Islet precursor cell (in vitro differentiated cells): ENCODE results near the gene CRKL.
"Not testable (repeated sequence)": the region's sequence is repeated elsewhere in the genome, so short reads cannot be mapped to it uniquely, and the experiment has no call there.

Experiments
- DNase-seq: peaks from one replicate; pipeline ENCODE4 v3.0.0-alpha.2; 2018

The CRKL gene, protein sequence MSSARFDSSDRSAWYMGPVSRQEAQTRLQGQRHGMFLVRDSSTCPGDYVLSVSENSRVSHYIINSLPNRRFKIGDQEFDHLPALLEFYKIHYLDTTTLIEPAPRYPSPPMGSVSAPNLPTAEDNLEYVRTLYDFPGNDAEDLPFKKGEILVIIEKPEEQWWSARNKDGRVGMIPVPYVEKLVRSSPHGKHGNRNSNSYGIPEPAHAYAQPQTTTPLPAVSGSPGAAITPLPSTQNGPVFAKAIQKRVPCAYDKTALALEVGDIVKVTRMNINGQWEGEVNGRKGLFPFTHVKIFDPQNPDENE

DNA sequence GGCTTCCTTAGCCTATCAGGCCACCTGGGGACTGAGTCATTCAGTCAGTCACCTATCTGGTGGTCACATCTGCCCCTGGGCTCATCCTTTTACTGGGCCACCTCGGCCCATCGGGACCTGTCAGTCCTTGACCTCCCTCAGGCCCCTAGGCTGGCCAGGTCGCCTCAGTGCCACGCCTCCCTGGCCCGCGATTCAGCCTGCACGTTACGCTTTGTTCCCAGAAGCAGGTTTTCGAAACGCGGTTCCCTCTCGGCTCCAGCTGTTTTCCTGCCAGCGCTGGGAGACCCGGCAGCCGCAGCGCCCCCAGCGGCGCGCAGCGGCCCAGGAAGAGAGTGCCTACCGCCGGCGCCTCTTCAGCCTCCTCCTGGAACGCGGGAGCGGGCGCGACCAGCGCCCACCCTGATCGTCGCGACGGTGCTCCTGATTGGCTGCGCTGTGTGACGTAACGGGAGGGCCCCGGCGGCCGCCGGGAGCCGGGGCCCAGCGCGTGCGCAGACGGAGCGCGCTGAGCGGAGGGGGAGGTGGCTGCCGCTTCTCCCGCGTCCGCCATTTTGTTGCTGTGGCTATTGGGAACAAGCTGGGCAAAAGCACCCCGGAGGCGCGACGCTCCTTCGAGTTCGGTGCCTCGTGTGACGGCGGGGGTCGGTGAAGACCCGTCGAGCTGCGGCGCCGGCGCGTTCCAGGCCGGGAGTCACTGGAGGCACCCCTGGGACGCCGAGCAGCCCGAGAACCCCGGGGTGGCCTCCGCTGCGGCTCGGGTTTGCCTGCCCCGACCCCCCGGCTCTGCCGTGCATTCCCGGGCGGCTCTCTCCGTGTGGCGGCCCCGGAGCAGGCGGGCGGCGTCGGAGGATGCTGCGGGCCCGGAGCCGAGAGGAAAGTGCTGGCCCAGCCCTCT lies at the start of gene CRKL:
CRKL (plus strand) TSS at position 492 of the 895 bp plus-strand sequence. CDS start 528 bp downstream, outside the sequence.
- peak; percentile 99 for DNase-seq

DNA sequence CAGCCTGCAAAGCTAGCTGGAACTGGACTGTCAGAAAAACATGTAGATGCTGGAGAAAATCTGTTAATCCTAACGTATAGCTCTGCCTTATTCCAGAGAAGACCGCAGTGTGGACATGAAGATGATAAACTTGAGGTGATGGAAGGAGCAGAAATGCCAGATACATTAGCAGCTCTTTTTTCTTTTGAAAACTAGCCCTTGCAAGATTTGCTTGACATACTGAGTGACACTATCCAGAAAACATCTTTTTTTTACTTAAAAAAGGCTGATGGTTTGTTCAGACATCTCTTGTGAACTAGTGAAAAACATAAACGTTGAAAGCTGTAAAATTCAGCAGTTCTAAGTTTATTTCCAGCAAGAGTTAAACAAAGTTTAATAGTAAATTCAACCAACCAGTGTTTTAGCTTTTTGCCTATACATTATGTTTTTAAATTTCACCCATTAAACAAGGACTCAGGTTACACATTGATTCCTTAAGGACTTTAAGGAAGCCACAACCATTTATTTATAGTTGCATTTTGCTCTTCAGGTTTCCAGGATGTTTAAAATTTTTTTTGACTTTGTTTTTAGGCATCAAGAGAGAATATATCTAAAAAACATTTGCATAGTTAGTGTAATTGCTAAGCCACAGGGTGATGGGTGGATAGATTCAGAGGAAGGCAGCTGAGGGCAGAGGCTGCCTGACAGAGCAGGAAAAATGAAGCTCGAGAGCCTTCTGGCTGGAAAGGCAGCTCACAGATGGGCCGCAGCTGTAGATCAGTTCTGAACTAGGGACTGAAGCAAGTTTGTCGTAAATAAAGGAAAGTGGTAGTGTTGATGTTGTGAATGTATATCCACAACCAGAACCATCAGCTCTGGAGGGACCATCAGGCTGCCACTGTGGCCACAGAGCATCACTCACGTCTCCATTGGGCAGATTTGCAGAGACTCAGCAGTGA lies 48.9 kb upstream of the CRKL start:
- DNase-seq: no peak

DNA sequence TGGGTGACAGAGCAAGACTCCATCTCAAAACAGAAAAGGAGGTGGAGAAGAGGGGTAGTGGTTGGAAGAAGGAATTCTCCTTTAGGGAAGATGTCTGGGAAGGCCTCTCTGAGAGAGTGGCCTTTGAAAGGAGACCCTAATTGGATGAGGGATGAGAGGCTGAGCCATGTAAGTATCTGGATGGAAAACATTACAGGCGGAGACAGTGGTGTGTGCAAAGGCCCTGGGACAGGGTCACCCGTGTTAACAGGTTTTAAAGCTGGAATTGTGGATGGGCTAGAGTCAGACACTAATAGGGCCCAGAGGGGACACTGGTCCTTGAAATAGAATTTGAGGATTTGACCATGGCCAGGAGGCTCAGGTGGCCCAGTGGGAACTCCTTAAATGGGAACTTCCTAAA lies 48.0 kb upstream of the CRKL start:
- no peak for DNase-seq

- no peak for DNase-seq
Observed at GRCh38 chr22:20873214-20873613, 44.0 kb upstream of the CRKL start.

- DNase-seq: no peak
Observed at GRCh38 chr22:20875296-20875695, 41.9 kb upstream of the CRKL start.

DNA sequence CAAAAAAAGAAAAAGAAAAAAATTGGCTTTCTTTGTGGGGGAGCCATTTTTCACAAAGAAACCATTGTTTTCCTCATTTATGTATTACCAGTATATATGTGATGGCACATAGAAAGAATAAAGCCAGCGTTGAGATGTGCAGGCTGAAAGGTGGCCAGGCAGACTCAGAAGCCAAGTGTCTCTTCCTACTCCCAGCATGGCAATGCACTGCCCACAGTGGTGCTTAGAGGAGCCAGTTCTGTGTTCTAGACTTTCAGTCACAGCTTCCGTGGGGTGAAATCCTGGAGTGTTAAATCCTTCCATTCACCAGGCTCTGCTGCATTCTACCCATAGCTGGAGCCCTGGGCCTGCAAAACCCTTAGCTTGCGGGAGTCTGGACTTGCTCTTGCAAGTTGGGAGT lies 39.5 kb upstream of the CRKL start:
- no peak for DNase-seq

DNA sequence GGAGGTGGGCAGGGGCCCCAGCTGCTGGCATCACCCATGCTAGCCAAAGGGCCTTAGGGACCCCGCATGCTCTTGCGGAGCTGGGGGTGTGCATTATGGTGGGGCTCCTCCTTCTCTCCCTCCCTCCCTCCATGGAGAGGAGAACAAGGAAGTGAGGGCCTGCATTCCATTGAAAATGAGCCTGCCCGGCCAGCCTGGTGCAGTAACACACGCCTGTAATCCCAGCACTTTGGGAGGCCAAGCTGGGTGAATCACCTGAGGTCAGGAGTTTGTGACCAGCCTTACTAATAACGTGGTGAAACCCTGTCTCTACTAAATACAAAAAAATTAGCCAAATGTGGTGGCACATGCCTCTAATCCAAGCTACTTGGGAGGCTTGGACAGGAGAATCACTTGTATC lies 36.0 kb upstream of the CRKL start:
- peak; percentile 87 for DNase-seq

- DNase-seq: no peak
Observed at GRCh38 chr22:20881869-20882815, 35.1 kb upstream of the CRKL start.

DNA sequence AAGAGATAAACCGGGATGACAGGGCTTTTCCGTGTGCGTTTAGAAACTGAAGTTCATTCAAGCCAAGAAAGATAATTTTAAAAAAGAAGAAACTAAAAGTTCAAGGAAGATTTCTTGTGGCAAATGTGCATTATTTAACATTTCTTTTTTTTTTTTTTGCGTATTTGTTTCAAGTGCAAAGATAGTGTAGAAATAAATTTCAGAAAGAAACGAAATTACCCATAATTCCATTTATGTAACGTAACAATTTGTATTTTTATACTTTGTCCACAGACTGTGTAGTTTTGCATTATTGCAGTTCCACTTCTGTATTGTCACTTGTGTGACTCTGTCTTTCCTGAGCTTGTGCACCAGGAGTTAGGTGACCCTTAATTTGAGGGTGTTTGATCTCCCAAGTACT lies 34.4 kb upstream of the CRKL start:
- DNase-seq: no peak

DNA sequence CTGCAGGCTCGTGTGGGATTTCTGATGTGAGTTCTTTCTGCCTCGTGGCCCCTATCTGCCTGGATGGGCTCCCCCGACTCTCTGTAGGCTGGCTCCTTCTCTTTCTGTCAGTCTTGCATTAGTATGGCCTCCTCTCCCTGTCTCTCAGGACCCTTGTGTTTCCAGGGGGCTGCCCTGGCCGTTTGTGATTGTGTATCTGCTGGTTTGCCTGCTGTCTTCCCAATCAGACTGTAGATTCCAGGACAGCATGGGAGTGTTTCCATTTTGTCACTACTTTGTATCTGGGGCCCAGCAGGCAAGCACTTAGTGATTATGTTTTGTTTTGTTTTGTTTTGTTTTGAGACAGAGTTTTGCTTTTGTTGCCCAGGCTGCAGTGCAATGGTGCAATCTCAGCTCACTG lies 32.8 kb upstream of the CRKL start:
- DNase-seq: no peak

DNA sequence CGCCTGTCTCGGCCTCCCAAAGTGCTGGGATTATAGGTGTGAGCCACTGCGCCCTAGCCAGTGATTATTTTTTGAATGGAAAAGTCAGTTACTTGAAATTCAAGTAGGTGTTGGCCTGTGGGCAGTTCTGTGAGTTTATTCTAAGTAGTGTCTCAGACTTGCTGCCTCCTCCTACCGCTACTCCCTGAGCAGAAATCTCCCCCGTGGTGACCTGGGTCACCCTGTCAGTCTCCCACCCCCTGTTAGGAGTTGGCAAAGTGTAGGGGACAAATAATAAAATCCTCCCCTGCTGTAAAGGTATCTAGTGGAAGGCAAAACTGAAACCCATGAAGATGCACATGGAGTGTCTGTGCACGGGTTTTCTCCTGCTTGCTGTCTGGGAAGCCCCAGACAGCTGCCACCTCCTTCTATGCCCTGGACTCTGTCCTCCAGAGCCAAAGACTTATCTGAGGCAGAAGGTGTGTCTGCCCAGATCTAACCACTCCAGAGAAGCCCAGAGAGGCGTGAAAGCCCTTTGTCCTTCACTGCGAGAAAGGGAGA lies 32.1 kb upstream of the CRKL start:
- DNase-seq: no peak

- peak; percentile 98 for DNase-seq
Observed at GRCh38 chr22:20885557-20886323, 31.5 kb upstream of the CRKL start.

DNA sequence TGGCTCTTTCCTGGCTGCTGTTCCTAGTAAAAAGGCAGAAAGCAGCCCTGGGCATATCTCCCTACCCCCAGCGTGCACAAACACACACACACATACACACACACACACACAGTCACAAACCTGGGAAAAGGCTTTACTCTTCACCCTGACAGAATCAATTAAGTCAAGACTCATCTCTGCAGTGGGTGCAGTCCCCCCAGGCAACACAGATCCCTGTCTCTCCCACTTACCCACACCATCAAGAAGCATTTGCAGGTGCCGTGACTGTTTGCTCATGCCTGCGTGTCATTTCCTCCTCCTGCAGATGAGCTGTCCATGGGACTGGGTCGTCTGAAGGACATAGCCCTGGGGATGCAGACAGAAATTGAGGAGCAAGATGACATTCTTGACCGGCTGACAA lies 29.8 kb upstream of the CRKL start:
- DNase-seq: peak; percentile 96

GRCh38 chr22:20889025-20889704 lies 28.0 kb upstream of the CRKL start:
- no peak for DNase-seq

DNA sequence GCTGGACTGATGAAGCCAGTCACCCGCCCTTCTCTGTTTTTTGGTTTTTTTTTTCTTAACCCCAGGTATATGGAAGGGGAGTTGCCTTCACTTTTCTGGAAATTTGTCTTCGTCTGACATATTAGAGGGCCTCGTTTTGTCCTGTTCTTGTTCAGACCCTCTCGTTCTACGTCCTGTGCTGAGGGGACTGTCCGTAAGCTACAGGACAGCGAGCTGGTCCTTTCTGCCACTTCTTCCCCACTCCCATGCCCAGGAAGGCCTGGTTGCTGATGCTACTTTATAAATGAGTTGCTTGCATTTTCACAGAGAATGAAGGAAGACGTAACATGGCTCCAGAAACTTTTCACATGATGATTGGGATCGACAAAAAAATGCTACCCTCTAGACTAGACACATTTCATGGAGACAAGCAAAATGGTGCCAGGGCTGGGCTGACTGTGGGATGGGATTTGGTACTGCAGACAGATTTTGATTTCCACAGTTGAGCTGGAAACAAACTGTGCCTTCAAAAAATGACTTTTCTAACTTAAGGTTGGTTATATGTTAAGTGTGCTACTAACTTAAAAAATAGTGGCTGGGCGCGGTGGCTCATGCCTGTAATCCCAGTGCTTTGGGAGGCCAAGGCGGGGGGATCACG lies 27.2 kb upstream of the CRKL start:
- no peak for DNase-seq

DNA sequence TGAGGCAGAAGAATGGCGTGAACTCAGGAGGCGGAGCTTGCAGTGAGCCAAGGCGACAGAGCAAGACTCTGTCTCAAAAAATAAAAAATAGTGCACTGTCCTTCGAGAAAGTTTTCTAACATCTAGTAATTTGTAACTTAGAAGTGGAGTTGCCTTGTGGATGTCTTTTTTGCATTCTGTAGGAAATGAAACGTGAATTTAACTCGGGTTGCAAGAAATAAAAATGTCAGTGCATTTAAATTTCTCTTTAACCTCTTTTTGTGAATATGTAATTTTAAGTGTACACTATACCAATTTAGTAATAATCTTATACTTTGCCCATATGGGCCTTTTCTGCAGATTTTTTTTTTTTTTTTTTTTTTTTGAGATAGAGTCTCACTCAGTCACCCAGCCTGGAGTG lies 26.2 kb upstream of the CRKL start:
- DNase-seq: no peak

GRCh38 chr22:20897737-20898136 lies 19.5 kb upstream of the CRKL start:
- DNase-seq: not testable (repeated sequence)

DNA sequence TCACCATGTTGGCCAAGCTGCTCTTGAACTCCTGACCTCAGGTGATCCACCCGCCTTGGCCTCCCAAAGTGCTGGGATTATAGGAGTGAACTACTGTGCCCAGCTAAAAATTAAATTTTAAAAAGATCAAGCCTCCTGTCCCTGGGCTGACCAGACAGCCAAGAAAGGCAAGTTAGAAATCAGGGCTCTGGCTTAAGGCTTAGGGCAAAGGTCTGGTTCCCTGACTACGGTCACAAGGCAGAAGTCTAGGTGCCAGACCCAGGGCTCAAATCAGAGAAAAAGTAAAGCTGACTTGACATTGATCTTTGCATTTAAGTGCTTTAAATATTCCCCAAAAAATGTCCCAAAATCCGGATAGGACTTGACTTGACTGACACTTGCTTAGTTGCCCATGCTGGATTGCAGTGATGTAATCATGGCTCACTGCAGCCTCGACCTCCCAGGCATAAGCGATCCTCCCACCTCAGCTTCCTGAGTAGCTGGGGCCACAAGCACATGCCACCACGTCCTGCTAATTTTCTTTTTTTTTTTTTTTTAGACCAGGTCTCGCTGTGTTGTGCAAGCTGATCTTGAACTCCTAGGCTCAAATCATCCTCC lies 17.3 kb upstream of the CRKL start:
- no peak for DNase-seq
